Neural progenitor cell (in vitro differentiated cells): ENCODE measurements around the gene SYT13. TPM values are rescaled to one million over a fixed set of nuclear protein-coding genes. Genes with fewer than 3 reads are reported as not detected.

Experiments
- DNase-seq: peaks from one replicate; pipeline ENCODE4 v3.0.0-alpha.2; 2016; ENCODE audit warnings: low spot score
- H2AFZ ChIP-seq: fragments of 200-600 bp; sonication (generic); replicated peaks from 2 replicates; pipeline ENCODE4 v1.6.1; 2016; ENCODE audit warnings: antibody characterized with exemption
- H3F3A ChIP-seq: fragments of 200-600 bp; sonication (generic); 2 replicates; pipeline ENCODE4 v1.6.1; 2016; ENCODE audit warnings: antibody characterized with exemption, low read depth
- H3K27ac ChIP-seq: fragments of 200-600 bp; sonication (generic); 2 replicates; pipeline ENCODE4 v1.5.1; 2016; ENCODE audit warnings: mild to moderate bottlenecking
- H3K27me3 ChIP-seq: fragments of 200-600 bp; sonication (generic); 2 replicates; pipeline ENCODE4 v1.6.1; 2016; ENCODE audit warnings: mild to moderate bottlenecking, moderate library complexity
- H3K36me3 ChIP-seq: fragments of 200-600 bp; sonication (generic); 2 replicates; pipeline ENCODE4 v1.5.1; 2016
- H3K4me1 ChIP-seq: fragments of 200-600 bp; sonication (generic); 2 replicates; pipeline ENCODE4 v1.6.1; 2016; ENCODE audit warnings: mixed run types
- H3K4me2 ChIP-seq: fragments of 200-600 bp; sonication (generic); 2 replicates; pipeline ENCODE4 v1.6.1; 2016
- H3K4me3 ChIP-seq: fragments of 200-600 bp; sonication (generic); 2 replicates; pipeline ENCODE4 v1.5.1; 2016
- H3K79me2 ChIP-seq: fragments of 200-600 bp; sonication (generic); 2 replicates; pipeline ENCODE4 v1.6.1; 2016; ENCODE audit warnings: low read depth
- H3K9ac ChIP-seq: fragments of 200-600 bp; sonication (generic); 2 replicates; pipeline ENCODE4 v1.6.1; 2016
- H3K9me3 ChIP-seq: fragments of 200-600 bp; sonication (generic); 2 replicates; pipeline ENCODE4 v1.5.1; 2016; ENCODE audit warnings: low read depth
- H4K20me1 ChIP-seq: fragments of 200-600 bp; sonication (generic); 2 replicates; pipeline ENCODE4 v1.6.1; 2016; ENCODE audit warnings: low read depth
- H3K27ac Mint-ChIP-seq: 3 replicates; pipeline ENCODE4 v1.8.0; 2021; ENCODE audit warnings: mixed read lengths
- H3K27me3 Mint-ChIP-seq: 2 replicates; pipeline ENCODE4 v1.8.0; 2022; ENCODE audit warnings: low read depth, mild to moderate bottlenecking, inconsistent platforms, moderate library complexity, mixed read lengths; ENCODE audit not compliant: insufficient read depth
- H3K36me3 Mint-ChIP-seq: 3 replicates; pipeline ENCODE4 v1.8.0; 2021; ENCODE audit warnings: mixed read lengths
- H3K4me1 Mint-ChIP-seq: 3 replicates; pipeline ENCODE4 v1.8.0; 2021; ENCODE audit warnings: mixed read lengths
- H3K4me3 Mint-ChIP-seq: 3 replicates; pipeline ENCODE4 v1.8.0; 2021; ENCODE audit warnings: mild to moderate bottlenecking, moderate library complexity, mixed read lengths
- H3K9me3 Mint-ChIP-seq: 3 replicates; pipeline ENCODE4 v1.8.0; 2020; ENCODE audit warnings: mixed read lengths
- CTCF ChIP-seq: fragments of 200-600 bp; sonication (generic); IDR thresholded peaks from 2 replicates; pipeline ENCODE4 v1.5.1; 2017; ENCODE audit warnings: antibody characterized with exemption, mild to moderate bottlenecking
- EZH2 ChIP-seq: fragments of 200-600 bp; sonication (generic); IDR thresholded peaks from 2 replicates; pipeline ENCODE4 v1.6.1; 2017; ENCODE audit warnings: antibody characterized with exemption, mild to moderate bottlenecking, moderate library complexity
- EZH2phosphoT487 ChIP-seq: fragments of 200-600 bp; sonication (generic); IDR thresholded peaks from 2 replicates; pipeline ENCODE4 v1.6.1; 2017; ENCODE audit warnings: antibody characterized with exemption
- total RNA-seq: library from RNA; depleted of rRNA; stranded (reverse); fragments of >200 nt; gene quantifications from 2 replicates; pipeline ENCODE4 v1.2.3, GENCODE V29; 2015; ENCODE audit warnings: low replicate concordance

The SYT13 gene
- total RNA-seq, 1 donor from 2014 or later, result 8.6 TPM

GRCh38 chr11:45273509-45273908 lies 12.6 kb downstream of the SYT13 start:
- Histone ChIP-seq H3K27ac (no peak overlapping the region), H3K79me2 (no peaks in the 10 kb centered on the region), H3K9ac (no peak overlapping the region), H3K36me3 (no peaks in the 10 kb centered on the region), H3K27me3 (peaks cover 6% of the 10 kb centered on the region), H3K4me1 (no peaks in the 10 kb centered on the region), H2AFZ (no peak overlapping the region), H4K20me1 (no peaks in the 10 kb centered on the region), H3K4me3 (no peak overlapping the region), H3K4me2 (no peak overlapping the region), H3K9me3 (no peaks in the 10 kb centered on the region), H3F3A (no peaks in the 10 kb centered on the region)
- no peak for TF ChIP-seq CTCF
- H3K36me3 Mint-ChIP-seq, result no peaks in the 10 kb centered on the region
- no peaks in the 10 kb centered on the region for H3K9me3 Mint-ChIP-seq
- H3K27me3 Mint-ChIP-seq, result peaks cover 5% of the 10 kb centered on the region
- no peak overlapping the region for H3K27ac Mint-ChIP-seq
- peaks cover 3% of the 10 kb centered on the region for H3K4me1 Mint-ChIP-seq
- DNase-seq, result no peak
- H3K4me3 Mint-ChIP-seq, result no peak overlapping the region

GRCh38 chr11:45272701-45273100 lies 13.4 kb downstream of the SYT13 start:
- H3K27me3 ChIP-seq, result peaks cover 6% of the 10 kb centered on the region
- H3K4me3 ChIP-seq, result no peak overlapping the region
- H3F3A ChIP-seq, result no peaks in the 10 kb centered on the region
- H3K36me3 Mint-ChIP-seq, result no peaks in the 10 kb centered on the region
- no peaks in the 10 kb centered on the region for H3K9me3 Mint-ChIP-seq
- no peaks in the 10 kb centered on the region for H3K9me3 ChIP-seq
- H4K20me1 ChIP-seq, result no peaks in the 10 kb centered on the region
- H3K9ac ChIP-seq, result no peak overlapping the region
- peaks cover 4% of the 10 kb centered on the region for H3K4me1 Mint-ChIP-seq
- H3K4me3 Mint-ChIP-seq, result no peak overlapping the region
- no peak for TF ChIP-seq EZH2
- H3K79me2 ChIP-seq, result no peaks in the 10 kb centered on the region
- H3K27me3 Mint-ChIP-seq, result peaks cover 5% of the 10 kb centered on the region
- peaks cover 5% of the 10 kb centered on the region for H3K4me1 ChIP-seq
- H2AFZ ChIP-seq, result no peak overlapping the region
- H3K4me2 ChIP-seq, result no peak overlapping the region
- no peak overlapping the region for H3K27ac Mint-ChIP-seq
- H3K27ac ChIP-seq, result no peak overlapping the region
- no peak for DNase-seq
- H3K36me3 ChIP-seq, result no peaks in the 10 kb centered on the region

GRCh38 chr11:45270946-45271716 lies 15.0 kb downstream of the SYT13 start:
- Histone ChIP-seq H3K4me2 (no peak overlapping the region), H3K9ac (no peak overlapping the region), H3K4me1 (peaks cover 11% of the 10 kb centered on the region), H3K27me3 (peaks cover 6% of the 10 kb centered on the region), H4K20me1 (no peaks in the 10 kb centered on the region), H2AFZ (no peak overlapping the region), H3F3A (peaks cover 4% of the 10 kb centered on the region), H3K4me3 (no peak overlapping the region), H3K79me2 (no peaks in the 10 kb centered on the region), H3K9me3 (no peaks in the 10 kb centered on the region), H3K36me3 (no peaks in the 10 kb centered on the region), H3K27ac (no peak overlapping the region)
- Mint-ChIP-seq H3K9me3 (no peaks in the 10 kb centered on the region), H3K27me3 (peaks cover 5% of the 10 kb centered on the region), H3K27ac (no peak overlapping the region), H3K4me1 (peaks cover 7% of the 10 kb centered on the region), H3K4me3 (no peak overlapping the region), H3K36me3 (no peaks in the 10 kb centered on the region)
- DNase-seq, result no peak
- no peak for TF ChIP-seq EZH2phosphoT487
- no peak for TF ChIP-seq EZH2
- TF ChIP-seq CTCF, result no peak

- Histone ChIP-seq H3K9me3 (no peaks in the 10 kb centered on the region), H3K27me3 (peaks cover 6% of the 10 kb centered on the region), H3K36me3 (no peaks in the 10 kb centered on the region), H4K20me1 (no peaks in the 10 kb centered on the region), H3K4me3 (no peak overlapping the region), H3K4me2 (no peak overlapping the region), H3K9ac (no peak overlapping the region), H3K79me2 (no peaks in the 10 kb centered on the region), H3K27ac (no peak overlapping the region), H3K4me1 (peaks cover 11% of the 10 kb centered on the region), H3F3A (peaks cover 4% of the 10 kb centered on the region), H2AFZ (no peak overlapping the region)
- H3K27ac Mint-ChIP-seq, result no peak overlapping the region
- H3K36me3 Mint-ChIP-seq, result no peaks in the 10 kb centered on the region
- DNase-seq, result no peak
- H3K4me1 Mint-ChIP-seq, result peaks cover 7% of the 10 kb centered on the region
- no peak overlapping the region for H3K4me3 Mint-ChIP-seq
- TF ChIP-seq CTCF (no peak), EZH2 (no peak), EZH2phosphoT487 (no peak)
- no peaks in the 10 kb centered on the region for H3K9me3 Mint-ChIP-seq
- H3K27me3 Mint-ChIP-seq, result peaks cover 2% of the 10 kb centered on the region
Observed at GRCh38 chr11:45269678-45270077, 16.5 kb downstream of the SYT13 start.
